ENCODE data around the gene KDM4F. TPM values are rescaled to one million over a fixed set of nuclear protein-coding genes. Genes with fewer than 3 reads are reported as not detected.
A peak's percentile ranks its signal among the peaks of the same experiment; 100 is the strongest.
"Not testable (repeated sequence)": the region's sequence is repeated elsewhere in the genome, so short reads cannot be mapped to it uniquely, and the experiment has no call there.

The KDM4F gene
- polyA plus RNA-seq, 2 of the 4 experiments (the other 2 are of a cell fraction), result not detected

GRCh38 chr11:95011376-95011775, 37.8 kb upstream of the KDM4F start:
- Histone ChIP-seq H3K9me3 (no peaks in the 10 kb centered on the region), H3K27ac (no peak overlapping the region), H3K4me1 (no peaks in the 10 kb centered on the region), H3K4me2 (no peak overlapping the region), H3K4me3 (no peak overlapping the region)
- FAIRE-seq (no peak), DNase-seq (ENCODE audit: low read depth in 1 of 2, low spot score in 1 of 2) (no peak), ATAC-seq (no peak)
- POLR2A ChIA-PET, result no interaction called here
- CTCF ChIA-PET, result no interaction called here
- no peak for TF ChIP-seq NPAS2 (CRISPR knock-in tag; IDR thresholded peaks at IDR 0.05; ENCODE audit: borderline replicate concordance)
- TF ChIP-seq MYC (IDR thresholded peaks at IDR 0.05; ENCODE audit: borderline replicate concordance, low read length), result no peak
- peak; percentile 79 for TF ChIP-seq MAFK (IDR thresholded peaks at IDR 0.05; ENCODE audit: partially characterized antibody)
- no peak for TF ChIP-seq POLR2AphosphoS2 (conservative IDR thresholded peaks at IDR 0.05; ENCODE audit: low read length)
- TF ChIP-seq HMGXB4 (CRISPR knock-in tag; IDR thresholded peaks at IDR 0.05; ENCODE audit: borderline replicate concordance), result no peak
- TF ChIP-seq ZNF302 (CRISPR knock-in tag; IDR thresholded peaks at IDR 0.05), result no peak

- POLR2A ChIA-PET, result no interaction called here
- CTCF ChIA-PET, result no interaction called here
- Histone ChIP-seq H3K27ac (no peak overlapping the region), H3K4me3 (no peak overlapping the region), H3K4me1 (no peaks in the 10 kb centered on the region), H3K9me3 (no peaks in the 10 kb centered on the region), H3K4me2 (no peak overlapping the region)
- FAIRE-seq (no peak), ATAC-seq (no peak), DNase-seq (ENCODE audit: low read depth in 1 of 2, low spot score in 1 of 2) (no peak)
- WGBS (ENCODE audit: missing lambda C conversion rate), result 66% methylated on average over 9 of the region's 12 CpGs
- no peak for TF ChIP-seq JUN (IDR thresholded peaks at IDR 0.05)
- TF ChIP-seq, protein P1, sequence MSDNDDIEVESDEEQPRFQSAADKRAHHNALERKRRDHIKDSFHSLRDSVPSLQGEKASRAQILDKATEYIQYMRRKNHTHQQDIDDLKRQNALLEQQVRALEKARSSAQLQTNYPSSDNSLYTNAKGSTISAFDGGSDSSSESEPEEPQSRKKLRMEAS (IDR thresholded peaks at IDR 0.05), result no peak
Observed at GRCh38 chr11:95014184-95014821, 34.9 kb upstream of the KDM4F start.

DNA sequence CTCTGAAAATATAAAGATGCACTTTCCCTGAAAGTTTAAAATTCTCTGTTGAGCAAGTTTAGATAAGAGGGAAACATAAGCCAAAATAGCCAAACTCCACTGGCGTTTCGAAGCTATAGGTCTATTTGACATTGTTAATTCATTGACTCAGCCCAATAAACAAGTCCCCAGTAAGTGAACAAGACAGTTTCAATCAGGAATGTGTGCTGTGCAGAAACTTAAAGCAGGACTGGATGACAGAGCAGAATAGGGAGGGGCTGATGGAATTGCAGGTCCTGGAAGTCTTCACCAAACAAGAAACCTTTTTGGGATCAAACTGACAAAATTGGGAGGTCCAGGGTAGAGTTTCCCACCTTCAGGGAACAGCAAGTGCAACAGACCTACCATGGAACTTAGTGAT, 33.1 kb upstream of the KDM4F start:
- ATAC-seq, result no peak

DNA sequence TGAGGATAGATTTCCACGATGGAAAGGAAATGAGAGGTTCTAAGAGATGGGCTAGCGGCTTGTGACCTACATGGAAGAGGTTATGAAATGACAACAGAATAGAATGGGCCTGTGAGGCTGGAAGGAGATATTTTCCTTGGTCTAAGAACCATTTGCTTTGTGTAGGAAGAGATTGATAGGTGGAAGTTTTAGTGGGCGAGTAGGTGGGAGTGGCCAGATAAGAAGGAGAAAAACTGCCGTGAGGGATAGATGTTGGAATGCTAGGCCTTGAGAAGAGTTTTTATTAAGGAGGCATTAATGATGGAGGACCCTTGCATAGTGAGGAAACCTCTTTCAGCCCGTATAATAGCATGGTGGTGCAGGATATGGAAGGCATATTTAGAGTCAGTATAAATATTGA, 27.8 kb upstream of the KDM4F start:
- POLR2A ChIA-PET, result not testable (repeated sequence)
- 79% methylated on average over 5 of the region's 5 CpGs for WGBS (ENCODE audit: missing lambda C conversion rate)

More for the DNA sequence above, 33.1 kb upstream of the KDM4F start:
- ChIA-PET CTCF (no interaction called here), POLR2A (no interaction called here)
- FAIRE-seq (no peak), DNase-seq (ENCODE audit: low read depth in 1 of 2, low spot score in 1 of 2) (no peak)
- Histone ChIP-seq H3K4me1 (no peaks in the 10 kb centered on the region), H3K4me2 (no peak overlapping the region), H3K9me3 (no peaks in the 10 kb centered on the region), H3K27ac (no peak overlapping the region), H3K4me3 (no peak overlapping the region)
- 53% methylated on average over 2 of the region's 2 CpGs for WGBS (ENCODE audit: missing lambda C conversion rate)
- no peak for TF ChIP-seq RNF2 (IDR thresholded peaks at IDR 0.05; ENCODE audit: borderline replicate concordance, low read depth)
- TF ChIP-seq, protein P2, sequence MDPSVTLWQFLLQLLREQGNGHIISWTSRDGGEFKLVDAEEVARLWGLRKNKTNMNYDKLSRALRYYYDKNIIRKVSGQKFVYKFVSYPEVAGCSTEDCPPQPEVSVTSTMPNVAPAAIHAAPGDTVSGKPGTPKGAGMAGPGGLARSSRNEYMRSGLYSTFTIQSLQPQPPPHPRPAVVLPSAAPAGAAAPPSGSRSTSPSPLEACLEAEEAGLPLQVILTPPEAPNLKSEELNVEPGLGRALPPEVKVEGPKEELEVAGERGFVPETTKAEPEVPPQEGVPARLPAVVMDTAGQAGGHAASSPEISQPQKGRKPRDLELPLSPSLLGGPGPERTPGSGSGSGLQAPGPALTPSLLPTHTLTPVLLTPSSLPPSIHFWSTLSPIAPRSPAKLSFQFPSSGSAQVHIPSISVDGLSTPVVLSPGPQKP (IDR thresholded peaks at IDR 0.05; ENCODE audit: low read depth, low read length), result no peak
- TF ChIP-seq E2F6 (IDR thresholded peaks at IDR 0.05; ENCODE audit: borderline replicate concordance, low read depth), result no peak
- TF ChIP-seq, protein P1 (IDR thresholded peaks at IDR 0.05), result no peak
- no peak for TF ChIP-seq HDAC2 (IDR thresholded peaks at IDR 0.05)
- no peak for TF ChIP-seq FOSL2 (IDR thresholded peaks at IDR 0.05)
- no peak for TF ChIP-seq FOSL2 (CRISPR knock-in tag; IDR thresholded peaks at IDR 0.05)
- no peak for TF ChIP-seq RCOR1 (IDR thresholded peaks at IDR 0.05; ENCODE audit: low read depth, low read length)
- TF ChIP-seq CHD4 (IDR thresholded peaks at IDR 0.05; ENCODE audit: borderline replicate concordance), result no peak
- no peak for TF ChIP-seq ZFP36 (IDR thresholded peaks at IDR 0.05; ENCODE audit: borderline replicate concordance, partially characterized antibody)
- no peak for TF ChIP-seq EP300 (IDR thresholded peaks at IDR 0.05)
- no peak for TF ChIP-seq NR3C1 (IDR thresholded peaks at IDR 0.05)
- no peak for TF ChIP-seq MYC (IDR thresholded peaks at IDR 0.05; ENCODE audit: borderline replicate concordance, low read length)
- no peak for TF ChIP-seq POLR2A (IDR thresholded peaks at IDR 0.05; ENCODE audit: low read length)
- TF ChIP-seq, protein P3, sequence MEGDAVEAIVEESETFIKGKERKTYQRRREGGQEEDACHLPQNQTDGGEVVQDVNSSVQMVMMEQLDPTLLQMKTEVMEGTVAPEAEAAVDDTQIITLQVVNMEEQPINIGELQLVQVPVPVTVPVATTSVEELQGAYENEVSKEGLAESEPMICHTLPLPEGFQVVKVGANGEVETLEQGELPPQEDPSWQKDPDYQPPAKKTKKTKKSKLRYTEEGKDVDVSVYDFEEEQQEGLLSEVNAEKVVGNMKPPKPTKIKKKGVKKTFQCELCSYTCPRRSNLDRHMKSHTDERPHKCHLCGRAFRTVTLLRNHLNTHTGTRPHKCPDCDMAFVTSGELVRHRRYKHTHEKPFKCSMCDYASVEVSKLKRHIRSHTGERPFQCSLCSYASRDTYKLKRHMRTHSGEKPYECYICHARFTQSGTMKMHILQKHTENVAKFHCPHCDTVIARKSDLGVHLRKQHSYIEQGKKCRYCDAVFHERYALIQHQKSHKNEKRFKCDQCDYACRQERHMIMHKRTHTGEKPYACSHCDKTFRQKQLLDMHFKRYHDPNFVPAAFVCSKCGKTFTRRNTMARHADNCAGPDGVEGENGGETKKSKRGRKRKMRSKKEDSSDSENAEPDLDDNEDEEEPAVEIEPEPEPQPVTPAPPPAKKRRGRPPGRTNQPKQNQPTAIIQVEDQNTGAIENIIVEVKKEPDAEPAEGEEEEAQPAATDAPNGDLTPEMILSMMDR (IDR thresholded peaks at IDR 0.05), result no peak
- no peak for TF ChIP-seq FOXS1 (CRISPR knock-in tag; IDR thresholded peaks at IDR 0.05)

More for the DNA sequence above, 27.8 kb upstream of the KDM4F start:
- H3K27ac ChIP-seq; FAIRE-seq; H3K4me2 ChIP-seq; CTCF ChIA-PET; H3K4me3 ChIP-seq; DNase-seq (ENCODE audit: low read depth in 1 of 2, low spot score in 1 of 2); H3K9me3 ChIP-seq; H3K4me1 ChIP-seq; ATAC-seq: not testable (repeated sequence)

Data from A549 (cell line).